Nephron (organoid): Measurements from ENCODE around the gene SCG2.

Source experiments
- H3K27ac Mint-ChIP-seq, 3 experiments: 2 replicates each; pipeline ENCODE4 v1.8.0; 2020; ENCODE audit warnings: mixed read lengths in 3 of 3, mild to moderate bottlenecking in 2 of 3, moderate library complexity in 1 of 3
- H3K27me3 Mint-ChIP-seq: 2 replicates; pipeline ENCODE4 v1.8.0; 2021; ENCODE audit warnings: low read depth, mild to moderate bottlenecking, moderate library complexity, mixed read lengths
- H3K36me3 Mint-ChIP-seq: 2 replicates; pipeline ENCODE4 v1.8.0; 2020; ENCODE audit warnings: low read depth, mixed read lengths
- H3K4me1 Mint-ChIP-seq: 2 replicates; pipeline ENCODE4 v1.8.0; 2020; ENCODE audit warnings: mixed read lengths
- H3K4me3 Mint-ChIP-seq, 3 experiments: 2 replicates each; pipeline ENCODE4 v1.8.0; 2020; ENCODE audit warnings: mild to moderate bottlenecking in 3 of 3, mixed read lengths in 3 of 3, moderate library complexity in 2 of 3
- H3K9me3 Mint-ChIP-seq: 2 replicates; pipeline ENCODE4 v1.8.0; 2020; ENCODE audit warnings: mixed read lengths
- TF ChIP-seq, protein P1 (sequence below), 3 experiments: fragments of 200-600 bp; sonication (generic); IDR thresholded peaks; one replicate each; pipeline ENCODE4 v1.5.0; 2021; ENCODE audit warnings: antibody characterized with exemption in 3 of 3; ENCODE audit not compliant: unreplicated experiment in 3 of 3

Gene SCG2

DNA sequence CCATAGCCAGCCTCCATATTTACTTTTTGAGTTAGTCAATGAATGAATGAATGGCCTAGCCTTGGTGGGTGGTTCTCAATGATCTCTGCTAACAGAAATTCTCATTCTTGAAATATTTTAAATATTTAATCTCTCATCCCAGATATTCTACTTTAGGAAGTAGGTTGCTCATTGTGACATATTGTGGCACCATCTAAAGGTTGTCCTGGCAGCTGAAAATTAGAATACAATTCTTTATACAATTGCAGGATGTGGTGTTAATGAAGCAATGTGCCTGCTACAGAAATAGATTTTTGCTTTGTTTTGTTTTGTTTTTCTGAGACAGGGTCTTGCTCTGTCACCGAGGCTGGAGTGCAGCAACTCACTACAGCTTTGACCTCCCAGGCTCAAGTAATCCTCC, 35.8 kb downstream of the SCG2 start:
- Mint-ChIP-seq H3K27ac (no peak overlapping the region), H3K4me1 (no peaks in the 10 kb centered on the region), H3K9me3 (no peaks in the 10 kb centered on the region), H3K27me3 (peaks cover 14% of the 10 kb centered on the region), H3K36me3 (no peaks in the 10 kb centered on the region), H3K4me3 (no peak overlapping the region)
- TF ChIP-seq, protein P1, sequence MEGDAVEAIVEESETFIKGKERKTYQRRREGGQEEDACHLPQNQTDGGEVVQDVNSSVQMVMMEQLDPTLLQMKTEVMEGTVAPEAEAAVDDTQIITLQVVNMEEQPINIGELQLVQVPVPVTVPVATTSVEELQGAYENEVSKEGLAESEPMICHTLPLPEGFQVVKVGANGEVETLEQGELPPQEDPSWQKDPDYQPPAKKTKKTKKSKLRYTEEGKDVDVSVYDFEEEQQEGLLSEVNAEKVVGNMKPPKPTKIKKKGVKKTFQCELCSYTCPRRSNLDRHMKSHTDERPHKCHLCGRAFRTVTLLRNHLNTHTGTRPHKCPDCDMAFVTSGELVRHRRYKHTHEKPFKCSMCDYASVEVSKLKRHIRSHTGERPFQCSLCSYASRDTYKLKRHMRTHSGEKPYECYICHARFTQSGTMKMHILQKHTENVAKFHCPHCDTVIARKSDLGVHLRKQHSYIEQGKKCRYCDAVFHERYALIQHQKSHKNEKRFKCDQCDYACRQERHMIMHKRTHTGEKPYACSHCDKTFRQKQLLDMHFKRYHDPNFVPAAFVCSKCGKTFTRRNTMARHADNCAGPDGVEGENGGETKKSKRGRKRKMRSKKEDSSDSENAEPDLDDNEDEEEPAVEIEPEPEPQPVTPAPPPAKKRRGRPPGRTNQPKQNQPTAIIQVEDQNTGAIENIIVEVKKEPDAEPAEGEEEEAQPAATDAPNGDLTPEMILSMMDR (IDR thresholded peaks at IDR 0.05; ENCODE audit: unreplicated experiment in 3 of 3), result no peak

DNA sequence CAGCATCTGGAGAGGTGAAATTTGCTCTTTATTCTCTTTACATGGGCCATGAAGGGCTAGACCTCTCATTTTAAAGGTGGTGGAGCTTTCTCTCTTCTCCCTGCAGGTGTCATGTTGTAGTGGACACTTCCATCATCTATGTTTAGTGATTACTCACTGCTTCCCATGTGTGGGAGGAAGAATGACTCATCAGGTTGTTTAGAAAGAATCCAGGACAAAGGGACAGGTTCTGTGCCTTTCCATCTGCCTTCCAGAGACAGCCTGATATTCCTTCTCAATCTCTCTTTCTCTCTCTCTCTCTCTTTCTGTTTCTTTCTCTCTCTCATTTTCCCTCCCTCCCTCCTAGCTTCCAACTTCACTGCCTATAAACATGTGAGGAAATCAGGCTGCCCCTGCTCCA, 38.7 kb downstream of the SCG2 start:
- no peaks in the 10 kb centered on the region for H3K9me3 Mint-ChIP-seq
- H3K4me1 Mint-ChIP-seq, result no peaks in the 10 kb centered on the region
- no peak overlapping the region for H3K4me3 Mint-ChIP-seq
- H3K27ac Mint-ChIP-seq, result no peak overlapping the region
- no peaks in the 10 kb centered on the region for H3K36me3 Mint-ChIP-seq
- TF ChIP-seq, protein P1 (IDR thresholded peaks at IDR 0.05; ENCODE audit: unreplicated experiment in 3 of 3), result no peak
- peaks cover 8% of the 10 kb centered on the region for H3K27me3 Mint-ChIP-seq

DNA sequence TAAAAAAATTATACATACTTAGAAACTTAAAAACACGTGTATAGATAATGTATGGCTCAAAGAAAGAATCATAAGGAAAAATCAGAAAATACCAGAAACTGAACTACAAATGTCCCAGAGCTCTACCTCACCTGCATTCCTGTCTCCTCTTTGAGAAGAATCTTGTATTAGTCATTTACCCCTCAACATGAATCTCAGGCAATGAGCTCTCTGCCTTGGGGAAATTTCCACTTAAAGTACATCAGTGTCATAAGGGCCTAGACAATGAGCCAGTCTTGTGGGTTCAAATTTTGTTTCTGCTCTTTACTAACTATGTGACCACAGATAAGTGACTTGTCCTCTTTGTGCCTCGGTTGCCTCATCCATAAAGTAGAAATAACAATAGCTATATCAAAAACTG, 40.1 kb downstream of the SCG2 start:
- Mint-ChIP-seq H3K27ac (no peak overlapping the region), H3K27me3 (peaks cover 8% of the 10 kb centered on the region), H3K9me3 (no peaks in the 10 kb centered on the region), H3K4me1 (no peaks in the 10 kb centered on the region), H3K36me3 (no peaks in the 10 kb centered on the region), H3K4me3 (no peak overlapping the region)
- TF ChIP-seq, protein P1 (IDR thresholded peaks at IDR 0.05; ENCODE audit: unreplicated experiment in 3 of 3), result no peak

DNA sequence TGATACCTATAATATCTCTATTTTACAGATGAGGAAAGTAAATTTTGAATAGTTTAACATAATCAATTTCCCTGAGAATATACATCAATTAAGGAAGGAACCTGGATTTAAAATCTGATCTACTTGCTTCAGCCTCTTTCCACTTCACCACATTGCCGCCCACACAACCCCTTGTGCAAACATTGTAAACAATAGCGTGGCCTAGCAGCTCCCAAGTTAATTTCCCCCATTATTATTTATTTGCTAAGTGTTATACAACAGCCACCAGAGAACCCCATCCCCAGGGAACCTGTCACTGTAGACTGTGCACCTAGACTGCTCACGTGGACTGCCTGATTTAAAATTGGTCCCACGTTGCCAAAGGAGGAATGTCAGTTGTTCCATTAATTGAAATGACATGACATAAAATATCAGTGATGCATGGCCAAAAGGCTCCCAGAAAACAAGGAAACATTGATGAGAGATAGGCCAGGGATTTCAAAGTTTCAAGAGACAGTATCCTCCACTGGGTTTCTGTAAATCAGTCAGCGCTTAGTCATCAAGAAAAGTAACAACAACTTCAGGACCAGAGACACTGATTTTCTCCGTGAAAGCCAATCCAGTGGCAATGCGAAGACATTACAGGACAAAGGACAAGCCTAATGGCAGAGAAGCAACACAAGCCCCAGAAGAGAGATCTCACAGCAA, 41.3 kb downstream of the SCG2 start:
- Mint-ChIP-seq H3K9me3 (no peaks in the 10 kb centered on the region), H3K27ac (no peak overlapping the region), H3K36me3 (no peaks in the 10 kb centered on the region), H3K27me3 (peaks cover 4% of the 10 kb centered on the region), H3K4me1 (no peaks in the 10 kb centered on the region), H3K4me3 (no peak overlapping the region)
- TF ChIP-seq, protein P1 (IDR thresholded peaks at IDR 0.05; ENCODE audit: unreplicated experiment in 3 of 3), result no peak

DNA sequence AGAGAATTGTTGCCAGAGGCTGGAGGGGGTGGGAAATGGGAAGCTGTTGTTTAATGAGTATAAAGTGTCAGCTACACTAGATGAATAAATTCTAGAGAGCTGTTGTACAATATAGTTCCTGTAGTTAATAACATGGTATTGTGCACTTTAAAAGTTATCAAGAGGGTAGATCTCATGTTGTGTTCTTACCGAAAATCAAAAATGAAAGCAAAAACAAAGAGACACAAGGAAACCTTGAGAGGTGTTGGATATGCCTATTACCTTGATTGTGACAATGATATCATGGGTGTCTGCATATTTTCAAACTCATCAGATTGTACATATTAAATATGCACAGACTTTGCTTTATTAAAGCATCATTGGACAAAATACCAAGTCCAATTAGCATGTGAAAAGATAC, 43.2 kb downstream of the SCG2 start:
- no peak overlapping the region for H3K4me3 Mint-ChIP-seq
- H3K9me3 Mint-ChIP-seq, result no peaks in the 10 kb centered on the region
- H3K27me3 Mint-ChIP-seq, result peaks cover 10% of the 10 kb centered on the region
- H3K4me1 Mint-ChIP-seq, result no peaks in the 10 kb centered on the region
- H3K36me3 Mint-ChIP-seq, result no peaks in the 10 kb centered on the region
- H3K27ac Mint-ChIP-seq, result no peak overlapping the region
- TF ChIP-seq, protein P1 (IDR thresholded peaks at IDR 0.05; ENCODE audit: unreplicated experiment in 3 of 3), result no peak

DNA sequence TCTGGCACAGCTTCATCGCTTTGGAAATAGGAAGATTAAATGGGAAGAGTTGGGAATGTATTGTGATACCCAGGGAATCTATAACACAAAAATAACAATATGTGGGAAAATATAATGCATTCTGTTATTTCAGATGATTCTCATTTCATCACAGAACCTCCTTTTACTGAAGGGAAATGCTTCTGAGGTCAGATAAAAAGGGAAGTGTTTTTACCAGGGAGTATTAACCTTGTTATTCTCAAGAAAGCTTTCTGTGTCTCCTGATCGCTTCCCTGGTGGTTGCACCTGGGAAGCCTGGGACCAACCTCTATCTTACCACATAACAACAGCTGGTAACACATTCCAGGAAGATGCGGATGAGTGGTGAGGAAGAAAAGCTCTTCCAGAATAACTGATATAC, 47.2 kb downstream of the SCG2 start:
- TF ChIP-seq, protein P1 (IDR thresholded peaks at IDR 0.05; ENCODE audit: unreplicated experiment in 3 of 3), result no peak
- Mint-ChIP-seq H3K9me3 (no peaks in the 10 kb centered on the region), H3K36me3 (no peaks in the 10 kb centered on the region), H3K4me3 (no peak overlapping the region), H3K4me1 (no peaks in the 10 kb centered on the region), H3K27ac (no peak overlapping the region), H3K27me3 (peaks cover 9% of the 10 kb centered on the region)
